Uterus (tissue), 4 donors: ENCODE results near the gene MAGI2. TPM values are rescaled to one million over a fixed set of nuclear protein-coding genes. Genes with fewer than 3 reads are reported as not detected.

Experiments
- DNase-seq, 2 donors: peaks; one replicate each; pipeline ENCODE4 v3.0.0-alpha.2; 2019 to 2020
- H3K27ac ChIP-seq, 2 donors: fragments of 200-600 bp; sonication (generic); 1 replicate in 1 of 2; 2 replicates in 1 of 2; pipeline ENCODE4 v1.5.1; 2016 to 2018
- H3K27me3 ChIP-seq, 2 donors: fragments of 200-600 bp; sonication (generic); one replicate each; pipeline ENCODE4 v1.5.1; 2018 to 2019; ENCODE audit warnings: control low read depth in 1 of 2
- H3K36me3 ChIP-seq, 2 donors: fragments of 200-600 bp; sonication (generic); one replicate each; pipeline ENCODE4 v1.5.1; 2019; ENCODE audit warnings: control low read depth in 1 of 2
- H3K4me1 ChIP-seq, 2 donors: fragments of 200-600 bp; sonication (generic); one replicate each; pipeline ENCODE4 v1.5.1; 2018 to 2019; ENCODE audit warnings: control low read depth in 1 of 2
- H3K4me3 ChIP-seq, 2 donors: fragments of 200-600 bp; sonication (generic); 1 replicate in 1 of 2; 2 replicates in 1 of 2; pipeline ENCODE4 v1.5.1; 2018 to 2019; ENCODE audit warnings: mild to moderate bottlenecking in 1 of 2
- H3K9me3 ChIP-seq, 2 donors: fragments of 200-600 bp; sonication (generic); one replicate each; pipeline ENCODE4 v1.5.1; 2019; ENCODE audit warnings: control low read depth in 1 of 2
- CTCF ChIP-seq, 4 experiments: fragments of 200-600 bp in 2 of 4; fragments of 450-650 bp in 2 of 4; sonication (generic) in 2 of 4; IDR thresholded peaks; one replicate each; pipeline ENCODE4 v1.5.1; 2016 to 2019; ENCODE audit warnings: antibody characterized with exemption in 4 of 4, mild to moderate bottlenecking in 2 of 4, moderate library complexity in 1 of 4
- POLR2A ChIP-seq, 2 donors: fragments of 450-650 bp; IDR thresholded peaks; one replicate each; pipeline ENCODE4 v1.6.1; 2016; ENCODE audit warnings: antibody characterized with exemption in 2 of 2, mild to moderate bottlenecking in 1 of 2, moderate library complexity in 1 of 2
- intact Hi-C: fragments of 100-400 bp; cut with DNase I; formaldehyde crosslinking; loops from one replicate; pipeline ENCODE4 v1.15.1; 2023; ENCODE audit warnings: low total_unique reads
- total RNA-seq, 4 donors: library from RNA; depleted of rRNA in 3 of 4; stranded (reverse); fragments of >200 nt in 3 of 4; gene quantifications; one replicate each; pipeline versions ENCODE4 v1.1.0 to v1.2.4, GENCODE V29; 2014 to 2023
- donor health status: DM: yes; HTN: yes; CAD: no.

Gene MAGI2
- total RNA-seq, 4 donors from 2014 or later, result 5.3 to 23.2 (median 13.8) TPM

- H3K36me3 ChIP-seq, result no peaks in the 10 kb centered on the region
- H3K9me3 ChIP-seq, result no peaks in the 10 kb centered on the region
- DNase-seq, result no peak
- H3K4me1 ChIP-seq, result no peaks in the 10 kb centered on the region
- H3K27ac ChIP-seq, result no peak overlapping the region
- intact Hi-C loops, result no loop called here
- TF ChIP-seq CTCF (IDR thresholded peaks at IDR 0.05), result no peak
- TF ChIP-seq POLR2A (IDR thresholded peaks at IDR 0.05), result no peak
- no peaks in the 10 kb centered on the region for H3K27me3 ChIP-seq
- no peak overlapping the region for H3K4me3 ChIP-seq
Measured at GRCh38 chr7:78567836-78568235, 885.6 kb downstream of the MAGI2 start.

GRCh38 chr7:78565784-78566183 is 887.7 kb downstream of the MAGI2 start:
- Histone ChIP-seq H3K27ac (no peak overlapping the region), H3K4me3 (no peak overlapping the region), H3K4me1 (no peaks in the 10 kb centered on the region), H3K36me3 (no peaks in the 10 kb centered on the region), H3K27me3 (no peaks in the 10 kb centered on the region), H3K9me3 (no peaks in the 10 kb centered on the region)
- intact Hi-C loops, result no loop called here
- no peak for TF ChIP-seq POLR2A (IDR thresholded peaks at IDR 0.05)
- no peak for TF ChIP-seq CTCF (IDR thresholded peaks at IDR 0.05)
- DNase-seq, result no peak

GRCh38 chr7:78563191-78563590 is 890.3 kb downstream of the MAGI2 start:
- no peak for DNase-seq
- H3K27me3 ChIP-seq, result no peaks in the 10 kb centered on the region
- intact Hi-C loops, result no loop called here
- TF ChIP-seq POLR2A (IDR thresholded peaks at IDR 0.05), result no peak
- no peak for TF ChIP-seq CTCF (IDR thresholded peaks at IDR 0.05)
- H3K4me1 ChIP-seq, result no peaks in the 10 kb centered on the region
- no peak overlapping the region for H3K4me3 ChIP-seq
- no peaks in the 10 kb centered on the region for H3K36me3 ChIP-seq
- H3K27ac ChIP-seq, result no peak overlapping the region
- no peaks in the 10 kb centered on the region for H3K9me3 ChIP-seq

GRCh38 chr7:78562191-78562590 is 891.3 kb downstream of the MAGI2 start:
- no peaks in the 10 kb centered on the region for H3K9me3 ChIP-seq
- H3K27ac ChIP-seq, result no peak overlapping the region
- intact Hi-C loops, result no loop called here
- no peaks in the 10 kb centered on the region for H3K4me1 ChIP-seq
- H3K4me3 ChIP-seq, result no peak overlapping the region
- TF ChIP-seq CTCF (IDR thresholded peaks at IDR 0.05) (no peak), POLR2A (IDR thresholded peaks at IDR 0.05) (no peak)
- H3K36me3 ChIP-seq, result no peaks in the 10 kb centered on the region
- DNase-seq, result no peak
- no peaks in the 10 kb centered on the region for H3K27me3 ChIP-seq

GRCh38 chr7:78558566-78558965 is 894.9 kb downstream of the MAGI2 start:
- H3K4me3 ChIP-seq, result no peak overlapping the region
- H3K27ac ChIP-seq, result no peak overlapping the region
- TF ChIP-seq CTCF (IDR thresholded peaks at IDR 0.05) (no peak), POLR2A (IDR thresholded peaks at IDR 0.05) (no peak)
- no peak for DNase-seq
- no peaks in the 10 kb centered on the region for H3K27me3 ChIP-seq
- no peaks in the 10 kb centered on the region for H3K36me3 ChIP-seq
- no peaks in the 10 kb centered on the region for H3K9me3 ChIP-seq
- H3K4me1 ChIP-seq, result no peaks in the 10 kb centered on the region
- intact Hi-C loops, result no loop called here
